NCI-H510A (cell line): ENCODE results near the gene ENG.

ENCODE experiments used
- DNase-seq: peaks from one replicate; lab custom pipeline; 2025; lab: John Stamatoyannopoulos, UW

Gene ENG

DNA sequence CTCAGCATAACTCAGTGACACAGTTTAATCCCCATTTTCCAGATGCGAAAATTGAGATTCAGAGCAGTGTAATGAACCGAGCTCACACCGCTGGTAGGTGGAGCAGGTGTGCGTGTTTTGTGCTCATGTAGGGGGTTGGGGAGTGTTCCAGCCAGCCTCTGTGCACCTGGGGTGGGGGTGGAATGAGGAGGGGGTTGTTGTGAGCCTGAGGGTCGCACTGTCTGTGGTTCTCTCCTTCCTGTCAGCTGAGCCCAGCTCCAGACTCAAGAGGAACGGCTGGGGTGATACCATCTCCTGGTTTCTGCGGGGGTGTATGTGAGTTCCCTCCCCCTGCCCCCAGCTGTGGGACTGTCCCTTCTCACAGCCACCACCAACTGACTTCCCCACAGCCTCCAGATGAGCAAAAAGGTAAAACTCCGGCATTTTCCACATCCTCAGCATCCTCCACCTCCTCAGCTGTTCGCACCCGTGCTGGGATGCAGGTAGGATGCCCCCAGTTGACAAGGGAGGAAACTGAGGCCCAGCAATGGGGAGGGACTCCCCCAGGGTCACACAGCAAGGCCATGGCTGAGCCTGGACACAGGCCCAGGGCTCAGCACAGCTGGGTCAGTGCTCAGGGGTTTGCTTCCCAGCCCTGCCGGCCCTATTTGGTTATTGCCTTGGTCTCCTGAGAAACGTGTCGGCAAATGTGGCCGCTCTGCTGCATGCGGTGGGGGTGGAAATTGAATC is 78.1 kb downstream of the ENG start:
- no peak for DNase-seq

DNA sequence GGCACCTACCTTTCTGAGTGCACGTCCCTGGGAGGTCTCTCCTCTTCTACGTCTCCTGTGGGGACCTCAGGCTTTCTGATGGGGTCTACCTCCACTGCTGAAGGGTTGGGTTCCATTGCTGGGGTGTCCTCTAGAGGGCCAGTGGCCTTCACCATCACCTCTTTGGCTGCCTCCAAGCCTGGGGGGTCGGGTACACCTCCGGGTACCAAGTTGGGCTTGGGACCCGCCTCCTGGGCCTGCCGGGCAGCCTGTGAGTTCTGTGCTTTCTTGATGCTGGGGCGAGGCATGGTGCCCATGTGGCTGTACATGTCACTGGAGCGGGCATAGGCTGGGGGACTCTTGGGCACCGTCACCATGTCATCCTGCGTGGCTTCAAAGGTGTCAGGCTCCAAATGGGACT is 80.5 kb downstream of the ENG start:
- DNase-seq: no peak

DNA sequence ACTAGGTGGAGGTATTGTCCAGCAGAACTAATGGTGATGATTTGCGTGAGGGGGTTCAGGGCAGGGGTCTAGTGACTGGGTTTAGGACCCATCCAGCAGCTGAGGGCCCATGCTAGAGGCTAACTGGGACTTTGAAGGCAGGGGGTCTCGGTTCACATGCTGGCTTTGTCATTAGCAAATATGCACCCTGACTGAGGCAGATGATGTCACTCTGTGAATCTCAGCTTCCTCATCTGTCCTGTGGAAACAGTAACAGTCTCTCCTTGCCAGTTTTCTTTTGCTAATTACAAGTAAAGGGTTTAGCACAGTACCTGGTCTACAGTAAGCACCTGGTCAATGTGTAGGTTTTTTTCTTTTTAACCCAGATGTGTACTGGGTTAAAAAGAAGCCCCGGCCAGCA is 81.2 kb downstream of the ENG start:
- no peak for DNase-seq

DNA sequence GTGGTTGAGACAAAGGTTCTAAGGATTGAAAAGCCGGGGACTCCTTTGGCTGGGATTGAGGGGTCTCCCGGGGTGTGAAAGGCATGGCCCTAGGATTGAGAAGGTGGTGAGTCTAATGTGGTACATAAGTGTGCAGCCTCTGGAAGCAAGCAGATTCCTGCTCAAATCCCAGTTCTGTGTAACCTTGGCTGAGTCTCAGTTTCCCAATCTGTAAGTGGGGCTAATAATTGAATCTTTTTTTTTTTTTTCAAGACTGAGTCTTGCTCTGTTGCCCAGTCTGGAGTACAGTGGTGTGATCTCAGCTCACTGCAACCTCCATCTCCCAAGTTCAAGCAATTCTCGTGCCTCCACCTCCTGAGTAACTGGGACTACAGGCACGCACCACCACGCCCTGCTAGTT is 81.9 kb downstream of the ENG start:
- no peak for DNase-seq

DNA sequence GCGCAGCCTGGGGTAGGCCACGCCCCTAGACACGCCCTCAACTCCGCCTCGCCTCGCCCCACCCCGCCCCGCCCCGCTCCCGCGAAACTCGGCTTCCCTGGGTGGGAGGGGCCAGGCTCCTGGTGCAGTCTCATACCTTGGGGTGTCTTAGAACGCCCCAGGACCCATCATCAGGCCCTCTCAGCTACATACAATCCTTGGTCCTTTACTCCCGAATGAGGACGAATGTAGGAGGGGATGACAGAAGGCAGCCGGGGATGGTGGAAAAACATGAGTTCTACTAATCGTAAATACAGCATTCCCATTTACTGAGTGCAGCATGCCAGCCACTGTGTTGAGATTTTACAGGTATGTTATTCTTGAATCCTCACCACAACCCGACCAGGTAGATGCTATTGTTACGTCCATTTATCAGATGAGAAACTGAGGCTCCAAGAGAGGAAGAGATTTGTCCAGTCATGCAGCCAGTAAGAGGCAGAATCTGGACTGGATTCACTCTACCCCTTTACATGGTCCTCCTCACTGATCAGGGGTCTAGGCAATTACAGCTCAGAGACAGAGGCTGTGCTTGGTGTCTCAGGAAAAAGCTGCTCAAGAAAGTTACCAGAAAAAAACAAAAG is 82.8 kb downstream of the ENG start:
- no peak for DNase-seq

DNA sequence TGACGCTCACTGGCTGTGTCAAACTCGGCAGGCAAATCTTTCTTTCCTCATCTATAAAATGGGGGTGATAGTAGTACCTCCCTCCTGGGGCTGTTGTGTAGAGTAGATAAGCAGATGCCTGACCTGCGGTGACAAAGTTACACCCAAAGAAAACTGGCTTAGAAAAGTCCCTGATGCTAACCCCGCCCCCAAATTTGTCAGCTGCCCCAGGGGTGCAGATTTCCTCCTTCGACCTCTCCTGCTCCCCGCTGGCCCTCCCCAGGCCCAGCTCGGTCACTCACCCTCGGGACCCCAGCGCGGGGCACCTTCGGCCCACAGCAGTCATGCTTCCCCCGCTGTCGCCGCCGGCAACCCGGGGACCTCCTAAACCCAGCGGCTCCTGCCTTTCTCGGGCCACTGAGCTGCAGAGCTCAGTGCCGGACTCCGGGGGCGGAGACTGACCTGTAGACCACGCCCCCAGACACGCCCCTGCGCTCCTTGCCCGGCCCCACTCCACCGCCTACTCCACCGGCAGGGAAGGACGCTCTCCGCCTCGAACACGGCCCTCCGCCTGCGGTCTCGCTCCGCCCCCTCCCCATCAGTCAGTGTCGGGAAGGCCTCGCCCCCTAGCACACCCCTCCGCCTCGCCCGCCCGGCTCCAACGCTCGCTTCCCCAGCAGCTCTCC is 83.4 kb downstream of the ENG start:
- DNase-seq: peak; percentile 92

DNA sequence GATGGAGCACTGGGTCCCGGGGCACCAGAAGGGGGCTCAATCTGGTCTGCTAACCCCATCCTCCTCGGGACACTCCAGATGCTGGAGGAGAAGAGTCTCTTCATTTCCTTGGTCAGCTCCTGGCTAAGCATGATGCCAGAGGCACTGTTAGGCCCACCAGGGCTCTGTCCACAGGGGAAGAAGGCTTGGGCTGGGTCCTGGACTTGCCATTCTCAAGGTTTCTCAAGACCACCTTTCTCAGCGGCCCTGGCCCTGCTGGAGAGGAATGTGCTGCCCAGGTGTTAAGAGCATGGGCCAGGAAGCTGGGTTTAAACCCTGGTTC is 83.9 kb downstream of the ENG start:
- DNase-seq: no peak

DNA sequence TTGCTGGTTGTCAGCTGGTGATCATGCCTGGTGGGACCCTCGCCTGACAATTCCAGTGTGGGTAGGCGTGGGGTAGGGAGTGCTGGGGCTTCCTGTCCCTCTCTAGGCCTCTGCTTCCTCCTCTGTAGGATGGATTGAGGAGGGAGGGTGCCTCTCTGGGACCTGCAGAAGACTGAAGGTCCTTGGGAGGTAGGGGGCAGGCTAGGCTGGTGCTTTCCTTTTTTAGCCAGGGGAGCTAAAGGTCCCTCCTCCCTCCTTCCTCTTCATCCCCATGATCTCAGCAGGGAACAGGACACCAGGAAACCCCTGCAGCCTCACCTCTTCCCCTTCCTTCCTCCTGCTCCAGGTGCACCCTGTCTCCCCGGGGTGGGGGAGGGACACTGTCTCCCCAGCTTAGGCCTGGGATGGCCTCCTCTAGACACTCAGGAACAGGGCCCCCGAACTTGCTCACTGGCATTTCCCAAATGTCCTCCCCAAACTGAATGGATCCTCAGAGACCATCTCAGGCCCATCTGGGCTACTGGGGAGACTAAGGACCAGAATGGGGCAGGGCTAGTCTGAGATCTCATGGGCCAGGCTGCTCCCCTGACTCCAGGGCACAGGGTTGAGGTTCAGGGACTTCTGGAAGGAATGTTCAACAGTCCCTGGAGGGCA is 84.4 kb downstream of the ENG start:
- no peak for DNase-seq

DNA sequence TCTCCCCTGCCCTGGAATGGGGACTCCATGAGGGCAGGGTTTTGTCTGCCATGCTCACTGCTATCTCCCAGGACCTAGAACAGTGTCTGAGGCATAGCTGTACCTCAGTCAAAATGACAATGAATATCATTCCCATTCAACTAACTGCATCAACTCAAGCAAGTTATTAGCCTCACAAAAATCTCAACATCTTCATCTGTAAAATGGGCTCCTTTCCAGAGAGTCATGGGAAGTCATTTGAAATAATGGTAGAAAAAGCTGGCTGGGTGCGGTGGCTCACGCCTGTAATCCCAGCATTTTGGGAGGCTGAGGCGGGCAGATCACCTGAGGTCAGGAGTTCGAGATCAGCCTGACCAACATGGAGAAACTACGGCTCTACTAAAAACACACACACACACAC is 85.4 kb downstream of the ENG start:
- no peak for DNase-seq

DNA sequence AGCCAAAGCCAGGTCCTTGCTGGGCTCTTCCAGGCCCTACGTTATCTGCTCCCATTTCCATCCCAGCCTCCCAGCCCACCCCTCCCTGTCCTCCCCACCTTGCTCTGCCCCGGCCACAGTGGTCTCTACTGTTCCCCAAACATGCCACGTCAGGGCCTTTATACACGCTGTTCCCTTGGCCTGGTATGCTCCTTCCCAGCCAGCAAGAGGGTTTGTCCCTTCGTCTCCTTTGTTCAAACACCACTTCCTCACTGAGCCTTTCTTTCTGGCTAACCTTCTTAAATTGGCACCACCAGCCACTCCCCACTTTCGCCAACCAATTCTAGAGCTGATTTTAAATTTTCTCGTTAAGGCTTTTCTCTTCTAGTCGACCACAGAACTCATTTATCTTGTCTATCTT is 85.8 kb downstream of the ENG start:
- no peak for DNase-seq

DNA sequence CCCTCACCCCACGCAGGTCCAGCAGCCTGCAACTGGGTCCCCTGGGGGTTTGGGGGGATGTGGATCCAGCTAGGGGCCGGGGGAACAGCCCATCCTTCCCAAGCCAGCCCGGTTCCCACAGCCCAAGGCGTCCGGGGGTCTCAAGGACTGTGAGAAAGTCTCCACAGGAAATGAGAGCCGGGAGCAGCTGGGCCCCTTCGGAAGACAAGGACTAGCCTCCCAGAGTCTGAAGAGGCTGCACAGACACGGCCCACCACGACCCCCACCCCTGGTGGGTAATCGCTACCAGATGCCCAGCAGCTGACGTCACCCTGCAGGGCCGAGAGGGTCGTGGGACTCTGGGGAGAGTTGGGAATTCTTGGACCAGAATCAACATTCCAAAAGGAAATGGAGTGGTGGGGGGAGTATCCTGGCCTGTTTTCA is 86.5 kb downstream of the ENG start:
- DNase-seq: no peak

DNA sequence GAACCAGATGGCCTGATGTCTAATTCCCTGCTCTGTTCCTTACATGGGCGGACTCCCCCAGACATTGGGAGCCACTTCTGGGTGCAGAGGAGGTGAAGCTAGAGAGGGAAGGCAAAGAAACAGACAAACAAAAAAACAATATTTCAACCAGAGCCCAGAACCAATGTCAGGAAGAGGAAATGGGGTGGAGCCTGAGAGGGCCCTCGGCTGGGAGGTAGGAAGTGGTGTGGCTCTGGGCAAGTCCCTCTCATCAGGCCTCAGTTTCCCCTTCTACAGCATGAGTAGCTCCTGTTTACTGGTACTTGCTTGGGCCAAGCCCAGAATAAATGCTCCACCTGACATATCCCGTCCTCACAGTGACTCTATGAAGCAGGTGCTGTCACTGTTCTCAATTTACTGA is 87.0 kb downstream of the ENG start:
- DNase-seq: no peak

DNA sequence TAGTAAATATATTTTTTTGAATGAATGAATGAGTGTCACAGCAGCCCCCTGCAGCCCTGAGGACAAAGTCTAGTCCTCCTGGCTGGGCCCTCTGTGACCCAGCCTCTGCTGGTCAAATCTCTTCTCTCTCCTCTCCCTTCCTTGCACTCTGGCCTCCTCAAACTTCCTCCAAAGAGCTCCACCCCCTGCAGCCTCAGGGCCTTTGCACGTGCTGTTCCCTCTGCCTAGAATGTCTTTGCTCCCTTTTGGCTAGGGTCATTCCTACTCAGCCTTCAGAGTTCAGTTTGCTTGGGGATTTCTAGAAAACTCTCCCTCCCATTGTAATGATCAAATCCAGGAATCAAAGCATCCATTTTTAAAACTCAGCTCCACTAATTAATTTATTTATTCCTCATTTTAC is 89.0 kb downstream of the ENG start:
- DNase-seq: no peak
